Tibial nerve (tissue), 4 donors: Measurements from ENCODE around the gene MPZL1. TPM values are rescaled to one million over a fixed set of nuclear protein-coding genes. Genes with fewer than 3 reads are reported as not detected.

Source experiments
- DNase-seq, 2 donors: peaks; one replicate each; pipeline ENCODE4 v3.0.0-alpha.2; 2019; ENCODE audit warnings: low spot score in 2 of 2
- H3K27ac ChIP-seq, 4 donors: fragments of 200-600 bp; sonication (generic) in 3 of 4; one replicate each; pipeline ENCODE4 v1.5.1; 2017 to 2019; ENCODE audit warnings: mild to moderate bottlenecking in 1 of 4
- H3K27me3 ChIP-seq, 2 donors: fragments of 200-600 bp; sonication (generic) in 1 of 2; one replicate each; pipeline versions ENCODE4 v1.5.1 to v1.6.0; 2017 to 2019
- H3K36me3 ChIP-seq, 3 donors: fragments of 200-600 bp; sonication (generic); one replicate each; pipeline ENCODE4 v1.5.1; 2018 to 2019
- H3K4me1 ChIP-seq, 4 donors: fragments of 200-600 bp; sonication (generic) in 3 of 4; one replicate each; pipeline ENCODE4 v1.5.1; 2017 to 2019
- H3K4me3 ChIP-seq, 4 donors: fragments of 200-600 bp; sonication (generic) in 3 of 4; one replicate each; pipeline ENCODE4 v1.5.1; 2017 to 2019; ENCODE audit warnings: mild to moderate bottlenecking in 1 of 4, moderate library complexity in 1 of 4
- H3K9me3 ChIP-seq, 4 donors: fragments of 200-600 bp; sonication (generic) in 3 of 4; one replicate each; pipeline ENCODE4 v1.5.1; 2017 to 2019
- CTCF ChIP-seq, 5 experiments: fragments of 200-600 bp in 3 of 5; fragments of 450-650 bp in 2 of 5; sonication (generic) in 3 of 5; IDR thresholded peaks; one replicate each; pipeline ENCODE4 v1.5.1; 2016 to 2019; ENCODE audit warnings: antibody characterized with exemption in 5 of 5, mild to moderate bottlenecking in 3 of 5, moderate library complexity in 2 of 5
- EP300 ChIP-seq, 2 donors: sonication (generic); formaldehyde crosslinking; IDR thresholded peaks; one replicate each; pipeline ENCODE4 v1.6.1; 2017; ENCODE audit warnings: antibody characterized with exemption in 2 of 2, mild to moderate bottlenecking in 1 of 2
- POLR2A ChIP-seq, 2 donors: fragments of 450-650 bp; IDR thresholded peaks; one replicate each; pipeline ENCODE4 v1.6.1; 2017; ENCODE audit warnings: antibody characterized with exemption in 2 of 2, mild to moderate bottlenecking in 2 of 2, moderate library complexity in 2 of 2
- WGBS, 2 donors: methylation state at CpG; one replicate each; pipeline ENCODE4 v1.1.5; 2018; 5-methylcytosine and 5-hydroxymethylcytosine counted together
- total RNA-seq, 4 donors: library from RNA; depleted of rRNA; stranded (reverse); fragments of >200 nt; gene quantifications; one replicate each; pipeline ENCODE4 v1.1.0, GENCODE V29; 2016

The MPZL1 gene
- total RNA-seq, 4 donors from 2014 or later, result 50.1 to 76.0 (median 71.7) TPM

DNA sequence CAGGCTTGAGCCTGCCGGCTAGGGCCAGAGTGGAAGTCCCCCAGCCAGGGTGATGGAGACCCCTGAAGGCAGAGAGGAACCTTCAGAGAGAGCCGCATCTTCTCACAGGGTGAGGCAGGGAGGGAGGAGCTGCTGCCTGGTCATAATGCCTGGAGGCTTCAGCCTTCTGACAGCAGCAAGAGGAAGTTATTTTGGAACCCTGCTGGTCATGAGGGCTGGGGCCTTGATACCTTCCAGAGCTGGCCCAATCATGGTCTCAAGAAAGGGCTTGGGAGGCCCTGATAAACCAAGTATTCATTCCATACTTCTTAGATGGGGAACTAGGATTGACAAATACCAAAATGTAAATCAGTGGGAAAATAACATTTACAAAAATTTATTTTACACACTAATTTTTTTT, 26.6 kb upstream of the MPZL1 start:
- Histone ChIP-seq H3K4me3 (no peak overlapping the region), H3K36me3 (peaks cover 0 to 5% (median 0%) of the 10 kb centered on the region in 3 donors), H3K9me3 (no peaks in the 10 kb centered on the region), H3K27me3 (no peaks in the 10 kb centered on the region), H3K27ac (no peak overlapping the region), H3K4me1 (peaks cover 0 to 3% (median 0%) of the 10 kb centered on the region in 4 donors)
- TF ChIP-seq CTCF (IDR thresholded peaks at IDR 0.05) (no peak), EP300 (IDR thresholded peaks at IDR 0.05) (no peak), POLR2A (IDR thresholded peaks at IDR 0.05) (no peak)
- DNase-seq, result no peak
- WGBS, 2 donors, result 73 to 78% methylated on average over 2 of the region's 2 CpGs

- no peaks in the 10 kb centered on the region for H3K9me3 ChIP-seq
- WGBS, 2 donors, result 94% methylated on average over 7 of the region's 7 CpGs
- no peaks in the 10 kb centered on the region for H3K27me3 ChIP-seq
- TF ChIP-seq POLR2A (IDR thresholded peaks at IDR 0.05) (no peak), EP300 (IDR thresholded peaks at IDR 0.05) (no peak), CTCF (IDR thresholded peaks at IDR 0.05) (no peak)
- DNase-seq, result no peak
- peaks cover 0 to 5% (median 0%) of the 10 kb centered on the region in 3 donors for H3K36me3 ChIP-seq
- no peak overlapping the region for H3K4me3 ChIP-seq
- H3K4me1 ChIP-seq, result peaks cover 0 to 3% (median 0%) of the 10 kb centered on the region in 4 donors
- no peak overlapping the region for H3K27ac ChIP-seq
These were observed 25.8 kb upstream of the MPZL1 start for GRCh38 chr1:167695756-167696561.

- H3K4me3 ChIP-seq, result no peak overlapping the region
- TF ChIP-seq CTCF (IDR thresholded peaks at IDR 0.05), result no peak
- peak in 1 of 2 donors; percentile 52 for TF ChIP-seq EP300 (IDR thresholded peaks at IDR 0.05)
- WGBS, 2 donors, result 30 to 49% methylated on average over 14 of the region's 14 CpGs
- H3K4me1 ChIP-seq, result peaks cover 0 to 3% (median 0%) of the 10 kb centered on the region in 4 donors
- no peaks in the 10 kb centered on the region for H3K9me3 ChIP-seq
- peak overlapping the region in 1 of 4 donors; percentile 3 for H3K27ac ChIP-seq
- no peaks in the 10 kb centered on the region for H3K27me3 ChIP-seq
- peaks cover 0 to 5% (median 0%) of the 10 kb centered on the region in 3 donors for H3K36me3 ChIP-seq
- peak in 1 of 2 donors; percentile 14 for DNase-seq
These were observed 24.1 kb upstream of the MPZL1 start for GRCh38 chr1:167697667-167698141.

- TF ChIP-seq POLR2A (IDR thresholded peaks at IDR 0.05) (no peak), EP300 (IDR thresholded peaks at IDR 0.05) (no peak), CTCF (IDR thresholded peaks at IDR 0.05) (no peak)
- no peak overlapping the region for H3K27ac ChIP-seq
- DNase-seq, result no peak
- H3K36me3 ChIP-seq, result peaks cover 0 to 5% (median 0%) of the 10 kb centered on the region in 3 donors
- peaks cover 0 to 3% (median 0%) of the 10 kb centered on the region in 4 donors for H3K4me1 ChIP-seq
- 87 to 89% methylated on average over 4 of the region's 4 CpGs for WGBS, 2 donors
- no peak overlapping the region for H3K4me3 ChIP-seq
- no peaks in the 10 kb centered on the region for H3K27me3 ChIP-seq
- H3K9me3 ChIP-seq, result no peaks in the 10 kb centered on the region
These were observed 23.5 kb upstream of the MPZL1 start for GRCh38 chr1:167698313-167698712.

DNA sequence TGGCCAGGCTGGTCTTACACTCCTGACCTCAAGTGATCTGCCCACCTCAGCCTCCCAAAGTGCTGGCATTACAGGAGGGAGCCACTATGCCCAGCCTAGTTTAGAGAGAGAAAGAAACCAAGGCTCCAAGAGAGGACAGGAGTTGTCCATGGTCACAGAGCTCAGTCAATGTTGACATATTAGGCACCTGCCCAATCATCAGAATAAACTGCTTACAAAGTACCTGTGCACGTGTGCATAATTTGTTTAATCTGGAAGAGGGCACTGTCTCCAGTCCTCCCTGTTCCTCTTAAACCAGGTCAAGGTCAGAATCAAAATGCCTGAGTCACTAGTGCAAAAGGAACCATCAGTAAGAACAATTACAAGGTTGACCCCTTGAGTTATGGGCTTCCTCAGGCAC, 20.3 kb upstream of the MPZL1 start:
- Histone ChIP-seq H3K36me3 (peaks cover 0 to 5% (median 0%) of the 10 kb centered on the region in 3 donors), H3K4me1 (peaks cover 0 to 18% (median 0%) of the 10 kb centered on the region in 4 donors), H3K4me3 (no peak overlapping the region), H3K9me3 (no peaks in the 10 kb centered on the region), H3K27me3 (no peaks in the 10 kb centered on the region), H3K27ac (no peak overlapping the region)
- DNase-seq, result no peak
- 86 to 90% methylated on average over 1 of the region's 1 CpG for WGBS, 2 donors
- TF ChIP-seq CTCF (IDR thresholded peaks at IDR 0.05) (no peak), EP300 (IDR thresholded peaks at IDR 0.05) (no peak)
